Measurements from ENCODE around the gene SPRED1. TPM values are rescaled to one million over a fixed set of nuclear protein-coding genes. Genes with fewer than 3 reads are reported as not detected.

SPRED1 gene
- total and polyA plus RNA-seq, 2 of the 4 experiments (the other 2 are of a cell fraction), result 6.6 to 17.9 TPM

GRCh38 chr15:38220606-38221273 is 31.9 kb upstream of the SPRED1 start:
- no peak overlapping the region for H4K8ac ChIP-seq (ENCODE audit: low read depth in 2 of 2, low read length in 2 of 2)
- H2AK9ac ChIP-seq (replicated peaks; ENCODE audit: low read depth, low read length, poor library complexity), result no peak overlapping the region
- no peak overlapping the region for H4K91ac ChIP-seq (ENCODE audit: insufficient read depth, low read depth, low read length)
- DNase-seq (no peak), ATAC-seq (ENCODE audit: low read depth) (no peak)
- POLR2A ChIA-PET (ENCODE audit: unreplicated experiment), result no interaction called here
- no peak overlapping the region for H2AK5ac ChIP-seq (ENCODE audit: low read depth, low read length)
- intact Hi-C loops (cut with micrococcal nuclease) (no loop called here), dilution Hi-C loops (cut with HindIII; ENCODE audit: low sequenced_read_pairs, unreplicated experiment) (no loop called here), in situ Hi-C loops (cut with MboI; ENCODE audit: low sequenced_read_pairs) (no loop called here)
- CTCF ChIA-PET, result no interaction called here
- H3K14ac ChIP-seq (replicated peaks; ENCODE audit: low read depth, low read length), result no peak overlapping the region
- H2BK20ac ChIP-seq (ENCODE audit: low read depth, low read length), result no peak overlapping the region
- H3K4ac ChIP-seq (ENCODE audit: low read depth, low read length), result no peak overlapping the region
- H3K9me3 ChIP-seq (ENCODE audit: control insufficient read depth, insufficient read depth, low read length), result no peaks in the 10 kb centered on the region
- H2BK5ac ChIP-seq (ENCODE audit: low read depth, low read length, poor library complexity, severe bottlenecking), result no peak overlapping the region
- no peak overlapping the region for H3K23ac ChIP-seq (ENCODE audit: low read depth, low read length)
- WGBS, 2 experiments (ENCODE audit: extremely low coverage in 2 of 2, insufficient read length in 1 of 2), result 71% methylated on average over 1 of the region's 3 CpGs; no CpG with 5 or more reads in 1 of the 2 experiments
- BruUV-seq (replicated peaks), result no TSS peak
- no peak overlapping the region for H3K4me3 ChIP-seq (ENCODE audit: insufficient read depth, low read depth, low read length)
- H3K27me3 ChIP-seq (ENCODE audit: control insufficient read depth, insufficient read depth, low read length), result no peaks in the 10 kb centered on the region
- H3K79me1 ChIP-seq (ENCODE audit: low read depth in 1 of 2, low read length in 2 of 2), result no peaks in the 10 kb centered on the region
- H4K5ac ChIP-seq (ENCODE audit: low read depth, low read length), result no peak overlapping the region
- peaks cover 7% of the 10 kb centered on the region for H3K9me1 ChIP-seq (ENCODE audit: insufficient read depth, low read length)
- no peak overlapping the region for H3K27ac ChIP-seq (ENCODE audit: insufficient read depth, low read length)
- no peak overlapping the region for H3K18ac ChIP-seq (ENCODE audit: low read depth, low read length)
- H2BK15ac ChIP-seq (ENCODE audit: low read depth, low read length), result no peak overlapping the region
- H3K36me3 ChIP-seq (ENCODE audit: control insufficient read depth, insufficient read depth, low read length), result no peaks in the 10 kb centered on the region
- H2BK120ac ChIP-seq (ENCODE audit: low read depth, low read length), result no peak overlapping the region
- no peaks in the 10 kb centered on the region for H4K20me1 ChIP-seq (ENCODE audit: insufficient read depth, low read length)
- H3K9ac ChIP-seq (ENCODE audit: low read depth, low read length), result no peak overlapping the region
- H3K4me2 ChIP-seq (ENCODE audit: low read depth, low read length), result no peak overlapping the region
- H3K4me1 ChIP-seq (ENCODE audit: control insufficient read depth, insufficient read depth, low read length), result peaks cover 5% of the 10 kb centered on the region
- H3K56ac ChIP-seq (ENCODE audit: extremely low read depth, insufficient read depth, low read length), result no peak overlapping the region
- TF ChIP-seq MAFK (IDR thresholded peaks at IDR 0.05; ENCODE audit: low read depth, low read length) (peak; percentile 44), RCOR1 (IDR thresholded peaks at IDR 0.05; ENCODE audit: insufficient replicate concordance, low read length) (no peak), POLR2A (IDR thresholded peaks at IDR 0.05; ENCODE audit: low read depth, low read length) (no peak), CTCF (conservative IDR thresholded peaks at IDR 0.05; ENCODE audit: low read depth, low read length) (no peak), MXI1 (IDR thresholded peaks at IDR 0.05; ENCODE audit: borderline replicate concordance, low read depth, low read length) (no peak)
- H2AFZ ChIP-seq (replicated peaks; ENCODE audit: low read length, poor library complexity), result no peak overlapping the region
